COLO668 (cell line): Measurements from ENCODE around the gene MDH1.
"Not testable (repeated sequence)": the region's sequence is repeated elsewhere in the genome, so short reads cannot be mapped to it uniquely, and the experiment has no call there.

Experiments used
- DNase-seq: peaks from one replicate; lab custom pipeline; 2025; ENCODE audit not compliant: unreplicated experiment; lab: John Stamatoyannopoulos, UW

Gene MDH1

DNA sequence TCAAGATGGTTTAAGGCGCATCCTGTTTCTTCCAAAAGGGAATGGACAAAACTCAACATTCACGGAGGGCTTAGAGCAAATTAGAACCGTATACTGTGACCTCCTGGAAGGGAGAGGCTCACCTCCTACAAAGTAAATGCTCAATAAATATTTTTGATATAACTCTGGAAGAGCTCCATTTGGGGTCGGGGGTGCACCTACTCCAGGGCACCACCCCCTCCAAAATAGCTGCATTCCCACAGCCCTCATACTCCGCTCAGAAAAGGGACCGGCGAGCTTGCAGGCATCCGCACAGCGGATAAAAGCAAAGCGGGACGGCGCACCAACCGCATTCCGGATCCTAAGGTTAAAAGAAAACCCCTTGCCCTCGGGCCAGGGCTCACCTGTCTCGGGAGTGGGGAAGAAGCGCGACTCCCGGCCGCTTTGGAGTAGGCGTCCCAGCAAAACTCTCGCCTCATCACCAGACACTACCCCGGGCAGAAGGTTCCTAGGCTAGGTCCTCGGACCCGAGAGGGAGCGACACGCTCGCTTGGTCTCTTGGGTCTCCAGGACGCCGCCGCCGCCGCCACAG is 864 bp upstream of the MDH1 start:
- no peak for DNase-seq

DNA sequence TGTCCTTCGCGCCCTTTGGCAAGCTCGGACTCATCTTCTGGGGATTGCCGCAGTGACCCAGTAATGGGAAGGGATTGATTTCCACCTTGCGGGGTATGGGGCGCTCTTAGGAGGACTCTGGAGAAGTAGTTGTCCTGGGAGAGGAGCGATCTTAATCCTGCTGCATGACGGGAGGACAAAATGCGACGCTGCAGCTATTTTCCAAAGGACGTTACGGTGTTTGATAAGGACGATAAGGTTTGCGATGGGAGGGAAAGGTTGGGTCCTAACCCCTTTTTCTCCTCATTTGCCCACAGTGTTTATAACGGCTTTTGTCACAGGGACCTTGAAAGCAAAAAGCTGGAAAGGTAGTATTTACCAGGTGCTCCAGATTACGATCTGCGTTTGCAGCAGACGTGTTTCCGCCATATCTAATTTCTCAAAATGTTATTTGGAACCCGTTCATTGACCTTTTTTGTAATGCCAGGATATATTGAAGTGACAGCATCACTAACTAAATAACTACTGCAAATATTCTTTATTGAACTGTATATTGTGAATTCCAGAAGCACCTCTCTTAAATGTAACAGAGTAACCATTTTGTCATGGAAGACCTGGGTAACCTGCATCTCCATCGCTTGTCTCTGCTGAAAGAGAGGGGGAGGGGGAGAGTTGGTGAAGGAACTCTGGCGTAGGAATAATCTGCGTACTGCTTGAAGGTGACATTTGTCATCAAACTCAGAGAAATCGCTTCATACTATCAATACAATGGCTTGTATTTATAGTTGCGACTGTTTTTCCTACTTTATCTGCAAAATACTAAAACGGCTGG is 590 bp downstream of the MDH1 start:
- DNase-seq, result no peak

DNA sequence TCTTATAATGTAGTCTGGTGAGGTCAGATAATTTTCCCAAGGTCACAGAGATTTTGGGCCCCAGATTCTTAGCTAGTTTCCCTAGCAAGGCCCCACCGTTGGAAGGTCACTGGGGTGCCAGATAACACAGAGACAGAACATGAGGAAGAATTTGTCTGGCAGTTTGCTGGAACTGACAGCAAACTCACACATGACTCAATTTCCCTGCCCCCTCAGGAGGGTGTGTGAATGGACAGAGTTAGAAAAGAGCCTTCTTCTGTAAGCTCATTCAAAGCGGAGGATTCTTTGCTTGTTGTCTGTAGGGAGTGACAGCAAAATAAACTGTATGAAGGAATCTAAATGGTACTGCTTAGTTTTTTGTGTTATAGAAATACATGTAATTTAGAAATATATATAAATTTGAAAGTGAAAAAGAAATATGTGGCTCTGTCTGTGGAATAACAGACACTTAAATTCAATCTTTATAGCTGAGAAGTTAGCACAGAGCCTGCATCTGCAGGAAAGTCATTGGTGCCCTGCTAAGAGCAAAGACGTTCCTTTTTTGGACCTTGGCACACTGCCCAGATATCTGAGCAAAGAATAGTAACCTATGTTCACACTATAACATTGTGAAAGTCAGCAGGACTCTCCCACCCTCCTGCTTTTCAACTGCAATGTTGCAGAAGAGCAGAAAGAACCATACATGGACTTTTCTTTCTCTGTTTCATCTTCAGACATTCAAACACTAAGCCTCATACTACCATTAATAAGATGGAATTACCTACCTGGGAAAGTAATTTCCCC is 2.1 kb downstream of the MDH1 start:
- peak; percentile 21 for DNase-seq

DNA sequence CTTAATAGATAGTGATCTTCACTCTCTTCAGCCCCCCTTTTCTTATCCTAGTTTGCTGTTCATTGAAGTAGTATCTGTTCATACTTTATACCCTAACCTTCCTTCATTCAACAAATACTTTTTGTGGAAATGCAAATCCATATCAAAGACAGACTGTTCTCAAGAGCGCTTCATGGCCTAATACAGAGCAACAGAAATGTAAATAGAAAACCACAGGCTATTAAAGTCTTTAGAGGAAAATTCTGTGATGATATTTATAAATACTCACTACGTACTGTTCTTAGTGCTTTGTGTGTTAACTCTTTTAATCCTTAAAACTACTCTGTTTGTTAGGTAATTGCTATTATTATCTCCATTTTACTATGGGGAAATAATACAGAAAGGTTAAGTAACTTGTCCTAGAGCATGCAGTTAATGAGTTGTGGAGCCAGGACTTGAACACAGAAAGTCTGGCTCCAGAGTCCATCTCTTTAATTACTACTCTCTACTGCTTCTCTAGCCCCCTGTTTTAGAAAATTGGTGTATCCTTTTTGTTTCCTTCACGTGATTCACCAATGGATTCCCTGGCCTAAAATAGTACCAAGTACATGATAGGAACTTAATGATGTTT is 2.9 kb downstream of the MDH1 start:
- no peak for DNase-seq

DNA sequence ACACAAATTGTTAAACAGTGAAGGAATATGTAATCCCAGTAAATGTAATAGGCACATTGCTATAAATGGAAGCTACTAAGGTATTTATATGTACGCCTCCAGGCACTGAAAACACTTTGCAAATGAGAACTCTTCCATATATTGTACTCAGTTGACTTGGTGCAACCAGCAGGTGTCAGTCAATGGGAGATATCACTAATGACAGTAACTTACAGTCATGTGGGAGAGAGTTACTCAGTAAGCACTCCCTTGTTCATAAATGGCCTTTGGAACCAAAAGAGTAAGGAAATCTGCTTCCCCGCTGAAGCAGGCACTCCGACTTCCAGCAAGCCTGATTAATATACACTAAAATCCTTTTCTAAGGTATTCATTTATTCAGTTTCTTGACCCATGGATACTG is 5.9 kb downstream of the MDH1 start:
- no peak for DNase-seq

DNA sequence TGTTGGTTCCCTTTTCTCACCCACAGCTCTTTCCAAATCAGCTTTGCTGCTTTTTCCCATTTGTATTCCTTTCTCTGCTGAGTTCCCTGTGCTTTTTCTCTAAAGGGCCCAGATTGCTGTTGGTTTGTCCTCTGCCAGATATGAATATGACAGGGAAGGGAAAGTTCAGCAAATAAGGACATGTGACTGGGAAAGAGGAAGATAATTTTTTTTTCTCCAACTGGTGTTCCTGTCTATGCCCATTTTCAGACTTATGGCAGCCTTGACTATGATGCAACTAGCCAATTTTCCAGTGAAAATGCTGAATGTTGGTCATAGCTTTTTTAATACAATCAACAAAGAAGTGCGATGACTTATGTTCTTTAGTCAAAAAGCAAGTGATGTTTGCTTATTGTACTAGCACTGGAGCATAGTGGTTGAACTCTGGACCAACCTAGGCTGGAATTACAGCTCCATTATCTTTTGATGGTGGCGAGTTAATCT is 7.7 kb downstream of the MDH1 start:
- no peak for DNase-seq

GRCh38 chr2:63598981-63599380 is 10.2 kb downstream of the MDH1 start:
- no peak for DNase-seq

- no peak for DNase-seq
Measured at GRCh38 chr2:63600881-63601460, 12.2 kb downstream of the MDH1 start.

GRCh38 chr2:63604666-63605065 is 15.9 kb downstream of the MDH1 start:
- DNase-seq, result no peak

DNA sequence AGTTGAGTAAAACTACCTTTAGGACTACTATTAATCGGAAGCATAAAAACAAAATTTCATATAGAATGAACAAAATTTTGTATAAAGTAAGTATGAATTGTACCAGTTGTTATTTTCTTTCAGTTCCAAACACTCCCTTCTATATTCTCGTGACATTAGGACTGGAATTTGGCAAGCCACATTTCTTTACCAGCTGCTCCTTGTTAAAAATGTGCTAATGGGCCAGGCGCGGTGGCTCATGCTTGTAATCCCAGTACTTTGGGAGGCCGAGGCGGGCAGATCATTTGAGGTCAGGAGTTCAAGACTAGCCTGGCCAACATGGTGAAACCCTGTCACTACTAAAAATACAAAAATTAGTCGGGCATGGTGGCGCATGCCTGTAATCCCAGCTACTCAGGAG is 20.1 kb downstream of the MDH1 start:
- not testable (repeated sequence) for DNase-seq

GRCh38 chr2:63610525-63610924 is 21.8 kb downstream of the MDH1 start:
- no peak for DNase-seq

DNA sequence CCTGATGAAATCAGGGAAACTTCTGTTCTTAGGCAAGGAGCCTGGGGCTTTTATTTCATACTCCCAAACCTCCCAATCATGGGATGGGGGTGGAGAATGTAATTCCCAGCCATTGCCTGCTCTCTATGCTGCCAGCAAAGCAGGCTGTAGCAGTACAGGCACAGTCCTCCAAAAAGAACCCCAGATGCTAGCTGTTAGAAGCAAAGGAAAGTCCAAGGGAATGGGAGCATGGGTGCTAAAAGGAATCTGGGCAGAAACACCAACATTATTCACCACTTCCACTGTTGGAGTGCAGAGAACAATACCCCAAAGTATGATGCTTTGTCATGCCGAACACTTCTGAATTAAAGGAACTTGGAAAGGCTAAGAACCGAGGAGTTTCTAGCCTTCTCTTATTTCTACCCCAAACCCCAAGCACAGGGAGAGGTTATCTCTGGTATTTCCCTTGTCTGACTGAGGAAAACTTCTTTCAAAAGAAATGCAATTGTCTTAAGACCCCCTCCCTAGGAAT is 24.7 kb downstream of the MDH1 start:
- no peak for DNase-seq

DNA sequence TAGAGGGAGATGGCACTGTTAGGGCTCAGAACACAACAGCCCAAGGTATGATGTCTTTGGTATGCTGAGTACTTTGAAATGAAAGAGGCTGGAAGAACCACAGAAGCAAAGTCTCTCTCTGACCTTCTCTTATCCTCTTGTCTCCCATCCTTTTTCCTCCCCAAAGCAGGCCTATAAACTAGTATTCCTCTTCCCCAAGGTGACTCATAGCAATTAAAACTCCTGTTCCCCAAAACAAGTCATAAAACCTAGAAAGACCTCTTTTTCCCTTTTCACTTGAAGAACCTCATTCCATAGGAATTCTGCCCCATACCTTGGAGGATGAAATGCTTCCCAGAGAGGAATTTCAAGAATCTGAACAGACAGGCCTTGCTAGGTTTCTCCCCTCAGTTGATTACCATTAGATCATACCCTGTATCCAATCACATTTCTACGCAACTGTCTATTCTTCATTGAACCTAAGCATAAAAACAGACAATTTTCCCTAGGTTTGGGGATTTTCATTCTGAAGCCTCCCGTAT is 25.7 kb downstream of the MDH1 start:
- DNase-seq, result no peak

DNA sequence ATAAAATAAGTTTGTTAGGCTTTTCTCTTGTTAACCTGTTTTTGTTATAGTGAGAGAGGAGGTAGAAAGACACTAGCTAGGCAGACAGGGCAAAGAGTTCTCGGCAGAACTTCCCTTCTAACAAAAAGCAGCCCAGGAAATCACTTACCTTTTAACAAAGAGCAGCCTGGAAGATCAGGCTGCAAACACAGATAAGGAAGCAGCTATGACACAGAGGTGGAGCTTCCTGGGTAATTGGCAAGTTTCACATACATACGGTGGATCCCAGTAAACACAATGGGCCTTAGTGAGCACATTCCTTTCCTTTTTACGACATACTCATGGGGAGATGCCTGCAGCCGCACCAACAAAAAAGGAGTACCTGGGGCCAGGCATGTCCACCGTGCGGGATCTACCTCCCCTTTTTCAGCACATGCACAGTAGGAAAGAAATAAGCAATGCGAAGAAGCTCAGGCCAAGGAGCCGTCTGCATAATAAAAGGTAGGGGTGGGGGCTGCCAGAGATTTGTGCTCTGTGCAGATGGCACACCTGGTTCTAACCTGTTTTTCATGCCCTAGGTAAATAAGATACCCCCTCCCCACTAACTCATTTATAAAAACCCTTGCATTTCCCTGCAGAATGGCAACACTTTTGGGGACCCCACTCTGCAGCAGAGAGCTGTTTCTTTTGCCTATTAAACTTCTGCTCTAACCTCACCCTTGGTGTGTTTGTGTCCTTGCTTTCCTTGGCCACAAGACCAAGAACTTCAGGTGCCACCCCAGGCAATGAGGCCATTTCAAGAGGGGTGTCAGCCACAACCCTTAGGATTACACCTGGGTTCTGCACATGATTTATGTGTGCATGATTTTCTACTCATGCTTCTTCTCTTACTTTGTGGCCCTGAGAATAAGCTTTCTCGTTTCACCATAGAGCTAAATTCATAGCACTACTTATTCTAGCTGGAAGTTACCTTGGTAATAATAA is 26.5 kb downstream of the MDH1 start:
- DNase-seq, result no peak

DNA sequence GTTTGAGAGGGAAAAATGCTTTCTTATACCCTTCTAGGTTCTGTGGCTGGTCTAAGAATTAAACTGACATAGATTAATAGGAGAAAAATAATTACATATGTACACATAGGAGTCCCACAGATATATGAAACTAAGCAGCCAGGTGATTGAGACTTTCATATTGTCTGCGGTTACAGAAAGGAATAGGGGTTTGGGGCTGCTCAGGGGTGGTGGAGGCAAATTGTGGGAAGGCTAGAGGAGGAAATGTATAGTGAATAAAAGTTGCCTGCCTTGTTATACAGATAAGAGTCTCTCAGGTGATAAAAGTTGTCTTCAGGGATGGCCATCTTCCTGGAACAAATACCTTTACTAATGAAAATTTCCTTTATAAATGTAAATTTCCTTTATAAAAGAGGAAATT is 28.6 kb downstream of the MDH1 start:
- DNase-seq, result no peak

DNA sequence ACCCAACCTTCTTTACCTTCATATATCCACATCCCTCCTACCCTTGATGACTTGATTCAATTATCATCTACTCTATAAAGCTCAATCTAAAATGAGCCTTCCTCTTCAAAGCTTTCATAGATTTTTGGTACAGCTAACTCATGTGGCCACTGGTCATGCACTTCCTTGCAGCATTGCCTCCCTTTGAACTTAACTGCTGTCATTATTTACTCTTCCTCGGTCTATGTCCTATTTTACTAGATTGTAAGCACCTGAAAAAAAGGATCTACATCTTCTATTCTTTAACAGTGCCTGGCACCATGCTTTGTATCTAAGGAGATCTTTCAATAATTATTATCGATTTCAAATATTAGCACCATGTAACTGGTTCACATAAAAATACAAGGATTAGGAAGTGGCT is 30.6 kb downstream of the MDH1 start:
- no peak for DNase-seq

DNA sequence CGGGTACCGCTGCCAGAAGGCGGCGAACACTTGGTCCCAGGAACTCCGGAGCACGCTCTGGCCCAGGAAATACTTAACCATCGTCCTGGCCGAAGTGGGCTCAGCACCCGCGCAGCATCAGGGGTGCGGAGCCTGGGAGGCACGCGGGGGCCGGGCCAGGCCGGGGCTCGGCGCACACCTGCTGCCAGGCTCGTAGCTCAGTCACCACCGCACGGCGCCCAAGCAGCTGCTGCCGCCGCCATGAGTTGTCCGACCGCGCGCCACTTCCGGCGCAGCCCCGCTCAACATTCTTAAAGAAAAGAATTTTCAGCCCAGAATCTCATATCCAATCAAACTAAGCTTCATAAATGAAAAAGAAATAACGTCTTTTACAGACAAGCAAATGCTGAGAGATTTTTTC is 34.0 kb downstream of the MDH1 start:
- no peak for DNase-seq

- DNase-seq, result not testable (repeated sequence)
Measured at GRCh38 chr2:63623763-63624162, 35.0 kb downstream of the MDH1 start.

- no peak for DNase-seq
Measured at GRCh38 chr2:63627866-63628265, 39.1 kb downstream of the MDH1 start.
